Panc1 (cell line): ENCODE data around the gene CEBPE. TPM values are rescaled to one million over a fixed set of nuclear protein-coding genes. Genes with fewer than 3 reads are reported as not detected.

Experiments used
- ATAC-seq: fragments of 200-7000 bp; cut with Tn5 transposase; 2 replicates; pipeline ENCODE4 v1.9.1; 2020; ENCODE audit warnings: mild to moderate bottlenecking, moderate library complexity
- BruUV-seq: library from RNA; stranded (reverse); fragments of 400-500 nt; replicated peaks from 2 replicates; lab custom pipeline; 2021; lab: Mats Ljungman, UMichigan
- CTCF ChIA-PET: fragments of 300-600 bp; sonication (Branson Sonifier 250); formaldehyde crosslinking; loops from one replicate; lab custom pipeline; 2022; ENCODE audit warnings: antibody characterized with exemption; lab: Charles Lee
- POLR2A ChIA-PET: fragments of 300-600 bp; sonication (Branson Sonifier 250); formaldehyde crosslinking; loops from one replicate; lab custom pipeline; 2022; ENCODE audit warnings: antibody characterized with exemption; lab: Charles Lee
- DNase-seq: peaks from one replicate; pipeline ENCODE4 v3.0.0-alpha.2; 2010; ENCODE audit warnings: low read depth, low spot score
- H3K27ac ChIP-seq: 2 replicates; pipeline ENCODE4 v1.5.1; 2011; ENCODE audit warnings: mild to moderate bottlenecking, low read length, inconsistent platforms
- H3K27me3 ChIP-seq: fragments of 200-500 bp; sonication (Bioruptor generic); 2 replicates; pipeline ENCODE4 v1.6.0; 2014; ENCODE audit warnings: low read length, inconsistent platforms; ENCODE audit not compliant: control insufficient read depth, insufficient read depth
- H3K36me3 ChIP-seq: fragments of 200-500 bp; sonication (Bioruptor generic); 2 replicates; pipeline ENCODE4 v1.5.1; 2014; ENCODE audit warnings: inconsistent platforms, mild to moderate bottlenecking, low read length, moderate library complexity; ENCODE audit not compliant: control insufficient read depth, insufficient read depth
- H3K4me1 ChIP-seq: 2 replicates; pipeline ENCODE4 v1.5.1; 2011; ENCODE audit warnings: inconsistent platforms, mild to moderate bottlenecking, low read length, moderate library complexity; ENCODE audit not compliant: control insufficient read depth, insufficient read depth
- H3K4me3 ChIP-seq, 2 experiments: 2 replicates each; pipeline ENCODE4 v1.5.1; 2011 to 2012; ENCODE audit warnings: low read depth in 2 of 2, low read length in 2 of 2, mild to moderate bottlenecking in 2 of 2, inconsistent platforms in 1 of 2, moderate library complexity in 1 of 2
- H3K9me3 ChIP-seq: fragments of 200-500 bp; sonication (Bioruptor generic); 2 replicates; pipeline ENCODE4 v1.5.1; 2014; ENCODE audit warnings: low read depth, mild to moderate bottlenecking, inconsistent platforms, low read length, moderate library complexity; ENCODE audit not compliant: control insufficient read depth, insufficient read depth
- CTCF ChIP-seq: fragments of 450-650 bp; IDR thresholded peaks from 2 replicates; pipeline ENCODE4 v1.5.1; 2017; ENCODE audit warnings: mild to moderate bottlenecking
- POLR2AphosphoS5 ChIP-seq: IDR thresholded peaks from 2 replicates; pipeline ENCODE4 v1.6.1; 2012; ENCODE audit warnings: mild to moderate bottlenecking, low read depth, low read length, moderate library complexity
- REST ChIP-seq, 2 experiments: IDR thresholded peaks; 2 replicates each; pipeline ENCODE4 v1.6.1; 2011 to 2012; ENCODE audit warnings: low read depth in 2 of 2, control low read depth in 1 of 2, low read length in 1 of 2, mild to moderate bottlenecking in 1 of 2, moderate library complexity in 1 of 2; ENCODE audit not compliant: insufficient read depth in 1 of 2
- SIN3A ChIP-seq: IDR thresholded peaks from 2 replicates; pipeline ENCODE4 v1.6.1; 2012; ENCODE audit warnings: low read depth, mild to moderate bottlenecking, low read length, moderate library complexity, borderline replicate concordance; ENCODE audit not compliant: insufficient read depth
- TCF7L2 ChIP-seq: IDR thresholded peaks from 2 replicates; pipeline ENCODE4 v1.6.1; 2011; ENCODE audit warnings: mild to moderate bottlenecking, low read depth, low read length, inconsistent platforms
- in situ Hi-C: cut with HindIII; loops from 2 replicates; pipeline ENCODE4 v1.10.0; 2016; ENCODE audit warnings: low sequenced_read_pairs, low pct_unique_long_range_greater_than_20kb
- intact Hi-C: fragments of 100-400 bp; cut with micrococcal nuclease; formaldehyde crosslinking; loops from one replicate; pipeline ENCODE4 v1.10.0; 2022; ENCODE audit not compliant: unreplicated experiment
- total RNA-seq: library from RNA; stranded (reverse); gene quantifications from one replicate; pipeline ENCODE4 v1.2.1, GENCODE V29; 2021; ENCODE audit not compliant: unreplicated experiment

Gene CEBPE
- total RNA-seq, 1 experiment from 2014 or later = not detected

- H3K4me1 ChIP-seq = peaks cover 4% of the 10 kb centered on the region; the same call in 1 of the 2 replicates
- H3K27ac ChIP-seq = no peak overlapping the region
- H3K4me3 ChIP-seq = no peak overlapping the region
- DNase-seq = no peak
- no peak for ATAC-seq
- H3K36me3 ChIP-seq = no peaks in the 10 kb centered on the region
- POLR2A ChIA-PET = no interaction called here
- BruUV-seq = no TSS peak
- no peaks in the 10 kb centered on the region for H3K9me3 ChIP-seq
- H3K27me3 ChIP-seq = no peaks in the 10 kb centered on the region
- CTCF ChIA-PET = interaction anchor here (0.6 kb wide), 1 partner anchor 34 kb away, joined by 3 read pairs; no protein-coding TSS in a partner anchor
- in situ Hi-C loops (no loop called here), intact Hi-C loops (no loop called here)
- TF ChIP-seq POLR2AphosphoS5 (no peak), TCF7L2 (no peak), CTCF (no peak)
These were observed 16.9 kb downstream of the CEBPE start for GRCh38 chr14:23101986-23102625.

GRCh38 chr14:23101213-23101970 is 17.7 kb downstream of the CEBPE start:
- no peak overlapping the region for H3K27ac ChIP-seq
- ATAC-seq (no peak), DNase-seq (no peak)
- BruUV-seq = no TSS peak
- peaks cover 10% of the 10 kb centered on the region; the same call in 1 of the 2 replicates for H3K4me1 ChIP-seq
- H3K4me3 ChIP-seq = no peak overlapping the region
- H3K36me3 ChIP-seq = no peaks in the 10 kb centered on the region
- in situ Hi-C loops = no loop called here
- no peak for TF ChIP-seq REST (IDR thresholded peaks at IDR 0.05; ENCODE audit: insufficient read depth in 1 of 2, low read depth in 2 of 2, low read length in 1 of 2)
- TF ChIP-seq SIN3A = no peak
- TF ChIP-seq CTCF = no peak
- TF ChIP-seq TCF7L2 = no peak
- TF ChIP-seq POLR2AphosphoS5 = no peak
- CTCF ChIA-PET = no interaction called here
- H3K27me3 ChIP-seq = no peaks in the 10 kb centered on the region
- H3K9me3 ChIP-seq = no peaks in the 10 kb centered on the region
- intact Hi-C loops = no loop called here
- POLR2A ChIA-PET = no interaction called here
